Right forelimb (tissue), 1 donor: ENCODE results near the gene SLC18B1.
A peak's percentile ranks its signal among the peaks of the same experiment; 100 is the strongest.
"Not testable (repeated sequence)": the region's sequence is repeated elsewhere in the genome, so short reads cannot be mapped to it uniquely, and the experiment has no call there.

Experiments
- DNase-seq: peaks from one replicate; pipeline ENCODE4 v3.0.0-alpha.2; 2018

SLC18B1 gene

DNA sequence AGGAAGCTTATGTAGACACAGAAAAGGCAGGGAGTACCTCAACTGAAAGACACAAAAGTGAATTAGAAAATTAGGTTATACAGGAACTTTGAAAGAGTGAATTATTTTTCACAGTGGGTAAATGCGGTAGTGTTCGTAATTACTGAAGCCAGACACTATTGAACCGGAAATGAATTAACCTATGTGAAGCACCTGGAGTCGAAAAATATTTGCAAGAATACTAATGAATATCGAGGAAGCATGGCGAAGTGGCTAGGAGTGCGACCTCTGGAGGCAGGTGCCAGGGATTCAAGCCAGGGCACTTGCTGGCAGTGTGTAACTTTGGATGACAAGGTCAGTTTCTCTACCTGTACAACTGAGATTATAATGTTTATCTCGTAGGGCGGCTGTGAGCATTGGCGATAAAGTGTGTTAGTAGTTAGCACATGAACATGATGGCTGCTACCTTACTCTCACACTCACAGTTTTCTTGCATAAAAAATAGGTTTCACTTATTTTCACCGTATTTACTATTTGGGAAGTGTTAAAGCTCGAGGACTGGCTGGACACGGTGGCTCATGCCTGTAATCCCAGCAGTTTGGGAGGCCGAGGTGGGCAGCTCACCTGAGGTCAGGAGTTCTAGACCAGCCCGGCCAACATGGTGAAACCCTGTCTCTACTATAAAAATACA lies 567 bp upstream of the SLC18B1 start:
- DNase-seq, result peak; percentile 70

GRCh38 chr6:132795461-132795860 lies 3.0 kb downstream of the SLC18B1 start:
- no peak for DNase-seq

DNA sequence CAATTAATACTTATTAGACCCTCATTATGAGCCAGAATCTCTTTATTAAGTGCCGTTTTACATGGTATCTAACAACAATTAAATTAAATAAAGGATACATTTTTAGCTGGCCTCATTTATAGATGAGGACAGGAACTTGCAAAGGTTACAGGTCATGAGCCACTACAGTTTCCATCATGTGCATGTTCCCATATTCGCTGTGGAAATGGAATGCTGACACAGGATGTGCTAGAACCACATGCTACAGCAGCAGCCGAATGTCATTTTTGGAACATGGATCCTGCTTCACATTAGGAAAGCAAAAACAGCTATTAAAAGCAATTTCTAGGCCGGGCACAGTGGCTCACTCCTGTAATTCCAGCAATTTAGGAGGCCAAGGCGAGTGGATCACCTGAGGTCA lies 5.9 kb downstream of the SLC18B1 start:
- no peak for DNase-seq

GRCh38 chr6:132790450-132790849 lies 8.0 kb downstream of the SLC18B1 start:
- DNase-seq, result no peak

DNA sequence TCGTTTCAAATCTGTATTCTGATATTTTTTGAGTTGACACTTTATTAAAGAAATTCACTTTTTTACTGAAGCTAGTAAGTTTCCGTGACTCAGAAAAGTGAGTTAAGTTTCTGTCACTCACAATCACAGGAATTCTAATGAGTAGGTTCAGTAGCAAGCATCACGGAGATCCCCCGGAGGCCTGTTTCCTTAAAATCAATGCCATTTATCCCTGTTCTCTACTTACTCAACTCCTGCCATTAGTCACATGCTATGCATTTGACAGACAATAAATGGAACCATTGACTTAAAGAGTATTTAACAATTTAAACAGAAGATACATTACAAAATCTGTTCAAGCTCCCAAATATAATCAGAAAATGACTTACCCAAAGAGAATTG lies 9.1 kb downstream of the SLC18B1 start:
- DNase-seq, result no peak

DNA sequence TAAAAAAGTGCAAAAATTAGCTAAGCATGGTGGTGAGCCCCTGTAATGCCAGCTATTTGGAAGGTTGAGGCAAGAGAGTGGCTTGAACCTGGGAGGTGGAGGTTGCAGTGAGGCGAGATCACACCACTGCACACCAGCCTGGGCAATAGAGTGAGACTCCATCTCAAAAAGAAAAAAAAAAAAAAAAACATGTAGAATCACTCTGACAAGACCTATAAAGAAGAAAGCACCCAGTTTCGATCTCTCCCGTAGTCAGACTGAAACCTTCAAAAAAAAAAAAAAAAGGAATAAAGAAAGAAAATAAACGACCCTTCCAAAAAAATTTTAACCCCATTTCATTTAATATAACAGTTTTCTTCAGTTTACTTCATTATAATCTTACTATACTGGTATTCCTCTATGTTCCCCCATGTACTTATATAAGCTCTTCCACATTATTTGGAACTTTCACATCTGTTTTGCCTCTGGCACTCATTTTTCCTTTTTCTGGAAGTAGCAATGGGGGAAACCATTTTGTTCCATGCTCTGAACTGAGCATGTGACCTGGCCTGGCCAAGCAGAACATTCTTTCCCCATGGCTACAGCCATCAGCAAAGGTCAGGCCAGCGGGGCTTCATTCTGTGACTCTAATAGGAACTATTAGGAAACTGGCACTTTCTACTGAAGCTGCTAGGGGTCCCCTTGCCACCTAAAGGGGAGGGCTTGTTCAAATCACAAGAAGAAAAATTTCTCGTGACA lies 9.6 kb downstream of the SLC18B1 start:
- no peak for DNase-seq

DNA sequence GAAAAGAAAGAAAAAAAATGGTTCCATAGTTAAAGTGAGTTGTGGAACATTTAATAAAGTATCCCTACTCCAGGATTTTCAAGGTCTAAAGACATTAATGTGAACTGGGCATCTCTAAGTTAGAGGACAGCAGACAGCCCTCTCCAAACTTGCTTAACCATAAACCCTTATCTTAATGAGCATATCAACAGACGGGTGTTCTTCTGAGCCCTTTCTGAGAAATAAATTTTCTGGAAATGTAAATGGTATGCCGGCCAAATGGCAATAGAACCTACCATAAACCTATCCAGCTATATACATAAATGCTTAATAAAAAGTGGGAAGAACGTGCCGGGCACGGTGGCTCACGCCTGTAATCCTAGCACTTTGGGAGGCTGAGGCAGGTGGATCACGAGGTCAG lies 12.5 kb downstream of the SLC18B1 start:
- no peak for DNase-seq

GRCh38 chr6:132780770-132781371 lies 17.6 kb downstream of the SLC18B1 start:
- no peak for DNase-seq

DNA sequence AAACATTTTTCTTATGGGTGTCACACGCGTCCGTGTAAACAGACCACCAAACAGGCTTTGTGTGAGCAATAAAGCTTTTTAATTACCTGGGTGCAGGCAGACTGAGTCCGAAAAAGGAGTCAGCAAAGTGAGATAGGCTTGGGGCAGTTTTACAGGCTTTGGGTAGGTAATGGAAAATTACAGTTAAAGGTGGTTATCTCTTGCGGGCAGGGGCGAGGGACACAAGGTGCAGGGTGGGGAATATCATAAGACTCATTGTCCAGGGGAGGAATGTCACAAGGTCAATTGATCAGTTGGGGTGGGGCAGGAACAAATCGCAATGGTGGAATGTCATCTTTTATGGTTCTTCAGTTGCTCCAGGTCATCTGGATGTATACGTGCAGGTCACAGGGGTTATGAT lies 20.6 kb downstream of the SLC18B1 start:
- not testable (repeated sequence) for DNase-seq

- DNase-seq, result no peak
Observed at GRCh38 chr6:132768051-132768517, 30.4 kb downstream of the SLC18B1 start.

DNA sequence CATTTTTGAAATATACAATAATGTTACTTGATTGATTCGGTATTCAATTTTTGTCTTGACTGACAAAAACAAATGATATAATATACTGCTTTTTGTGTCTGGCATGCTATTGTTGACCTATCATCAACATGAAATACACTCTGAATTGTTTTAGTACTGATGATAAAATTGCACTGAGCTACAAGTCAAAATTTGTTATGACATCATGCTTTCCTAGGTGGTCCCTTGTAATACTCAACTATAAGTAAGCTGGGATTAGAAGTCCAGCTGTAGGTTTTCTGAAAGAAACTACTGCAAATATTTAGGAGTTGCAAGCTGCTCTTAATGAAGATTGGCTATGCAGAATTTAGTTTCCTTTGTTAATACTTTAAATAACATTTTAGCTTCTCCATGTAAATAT lies 32.9 kb downstream of the SLC18B1 start:
- no peak for DNase-seq

DNA sequence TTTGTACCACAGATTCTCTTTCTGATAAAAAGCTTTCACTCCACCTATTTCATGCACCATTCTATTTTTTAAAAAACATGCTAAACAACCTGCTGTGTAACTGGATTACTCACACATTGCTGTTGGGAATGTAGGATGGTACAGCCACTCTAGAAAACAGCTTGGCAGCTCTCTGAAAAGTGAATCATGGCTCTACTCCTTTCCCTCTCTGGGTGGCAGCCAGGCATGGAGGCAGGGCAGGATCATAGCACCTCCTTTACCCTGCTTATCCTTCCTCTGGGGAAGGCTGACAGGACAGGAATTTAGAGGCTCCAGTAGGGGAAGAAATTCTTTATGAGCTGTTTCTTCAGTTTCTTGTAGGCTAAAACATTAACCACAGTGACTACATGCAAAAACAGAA lies 34.1 kb downstream of the SLC18B1 start:
- no peak for DNase-seq

- DNase-seq, result no peak
Observed at GRCh38 chr6:132763269-132763668, 35.2 kb downstream of the SLC18B1 start.

- DNase-seq, result no peak
Observed at GRCh38 chr6:132760256-132760655, 38.2 kb downstream of the SLC18B1 start.

DNA sequence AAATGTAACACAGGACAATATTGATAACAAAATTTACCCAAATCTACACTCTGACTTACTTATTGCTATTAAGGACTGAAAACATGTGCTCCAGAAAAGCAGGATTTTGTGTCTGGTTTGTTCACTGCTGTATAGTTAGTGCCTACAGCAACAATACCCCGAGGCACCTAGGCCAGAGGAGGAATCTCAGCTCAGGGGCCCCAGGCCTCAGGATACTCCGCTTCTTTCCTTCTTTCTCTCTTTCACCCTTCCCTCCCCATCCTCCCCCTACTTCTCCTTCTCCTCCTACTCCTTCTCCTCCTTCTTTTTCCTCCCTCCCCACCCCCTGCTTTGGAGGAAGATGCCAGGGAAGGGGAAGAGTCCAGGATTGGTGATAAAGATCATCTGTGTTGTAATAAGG lies 39.7 kb downstream of the SLC18B1 start:
- DNase-seq, result no peak

DNA sequence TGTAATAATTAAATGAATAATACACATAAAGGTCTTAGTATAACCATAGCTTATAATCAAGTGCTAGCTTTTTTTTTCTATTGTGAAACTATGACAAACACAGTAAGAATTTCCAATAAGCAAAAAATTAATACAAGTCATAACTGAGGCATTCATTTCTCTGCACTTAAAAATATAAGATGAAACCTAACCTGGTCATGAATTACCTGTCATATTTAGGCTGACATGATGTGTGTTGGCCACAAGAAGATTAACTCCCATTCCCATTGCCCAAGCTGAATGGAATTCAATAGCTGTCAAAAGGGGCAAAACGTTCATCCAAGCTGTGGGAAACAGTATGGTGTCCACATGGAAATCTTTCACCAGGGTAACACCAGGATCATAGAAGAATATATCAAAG lies 46.2 kb downstream of the SLC18B1 start:
- no peak for DNase-seq

DNA sequence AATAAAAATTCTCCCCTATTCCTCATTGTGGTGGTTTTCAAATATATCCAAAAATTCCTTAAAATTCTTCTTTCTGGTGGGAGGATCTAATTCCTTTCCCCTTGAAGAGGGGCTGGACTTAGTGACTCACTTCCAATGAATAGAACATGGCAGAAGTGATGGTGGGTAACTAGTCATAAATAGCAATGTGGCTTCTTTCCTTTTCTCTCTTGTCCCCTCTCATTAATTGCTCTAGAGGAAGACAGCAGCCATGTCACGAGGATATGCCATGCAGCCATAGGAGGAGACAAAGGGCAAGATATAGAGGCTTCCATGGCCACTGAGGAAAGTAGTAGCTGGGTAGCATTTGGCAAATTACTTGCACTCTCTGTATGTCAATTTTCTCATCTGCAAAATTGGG lies 46.6 kb downstream of the SLC18B1 start:
- DNase-seq, result no peak

GRCh38 chr6:132751306-132751705 lies 47.1 kb downstream of the SLC18B1 start:
- no peak for DNase-seq

GRCh38 chr6:132750455-132751248 lies 47.8 kb downstream of the SLC18B1 start:
- no peak for DNase-seq

- no peak for DNase-seq
Observed at GRCh38 chr6:132749111-132749510, 49.3 kb downstream of the SLC18B1 start.

DNA sequence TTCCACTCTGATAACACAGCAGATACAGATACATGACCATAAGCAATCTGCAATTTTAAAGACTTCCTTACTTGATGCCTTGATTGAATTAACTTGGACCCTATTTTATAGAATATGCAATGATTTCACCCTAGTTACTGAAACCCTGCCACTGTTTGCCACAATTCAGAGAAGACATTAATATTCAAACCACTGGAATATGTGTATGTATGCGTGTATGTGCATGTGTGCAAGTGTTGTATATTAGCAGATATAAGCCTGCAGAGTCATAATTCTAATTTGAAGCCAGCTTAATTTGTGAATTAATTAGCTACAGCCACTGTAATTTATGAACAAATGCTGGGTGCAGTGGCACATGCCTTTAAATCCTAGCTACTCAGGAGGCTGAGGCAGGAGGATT lies 50.0 kb downstream of the SLC18B1 start:
- DNase-seq, result no peak

GRCh38 chr6:132746048-132746447 lies 52.4 kb downstream of the SLC18B1 start:
- DNase-seq, result no peak

- DNase-seq, result no peak
Observed at GRCh38 chr6:132742495-132742894, 55.9 kb downstream of the SLC18B1 start.
